Parietal lobe (tissue), 1 donor: Measurements from ENCODE around the gene ORMDL3. TPM values are rescaled to one million over a fixed set of nuclear protein-coding genes. Genes with fewer than 3 reads are reported as not detected.

Source experiments
- total RNA-seq: library from RNA; depleted of rRNA; stranded (reverse); fragments of >200 nt; gene quantifications from one replicate; pipeline ENCODE4 v1.2.3, GENCODE V29; 2014

ORMDL3 gene, protein sequence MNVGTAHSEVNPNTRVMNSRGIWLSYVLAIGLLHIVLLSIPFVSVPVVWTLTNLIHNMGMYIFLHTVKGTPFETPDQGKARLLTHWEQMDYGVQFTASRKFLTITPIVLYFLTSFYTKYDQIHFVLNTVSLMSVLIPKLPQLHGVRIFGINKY
- total RNA-seq: 62.6 TPM

GRCh38 chr17:39927101-39927928 lies at the start of gene ORMDL3, which contains the start of gene LRRC3C:
Gene ORMDL3 (minus strand): TSS chr17:39927601. CDS start chr17:39924203, 3,398 bp downstream.
Gene LRRC3C (plus strand): TSS chr17:39927732. CDS start chr17:39941524, 13,792 bp downstream.

GRCh38 chr17:39962642-39963220 lies 35.3 kb upstream of the ORMDL3 start, which contains the start of gene GSDMA:
Gene GSDMA (plus strand): TSS chr17:39963004. CDS start chr17:39965688, 2,684 bp downstream.

Other genes starting within 250 kb of the ORMDL3 start
- 15.7 TPM for gene PGAP3, start 239.5 kb downstream of the ORMDL3 start, total RNA-seq
- 13.1 TPM for gene ERBB2, start 227.5 kb downstream of the ORMDL3 start, total RNA-seq
- 9.4 TPM for gene MIEN1, start 197.1 kb downstream of the ORMDL3 start, total RNA-seq
- gene GRB7, start 189.7 kb downstream of the ORMDL3 start, total RNA-seq: not detected
- under 0.01 TPM for gene IKZF3, start 63.3 kb downstream of the ORMDL3 start, total RNA-seq
- gene ZPBP2, start 59.4 kb downstream of the ORMDL3 start, total RNA-seq: not detected
- gene GSDMB, start 9.0 kb downstream of the ORMDL3 start, total RNA-seq: 27.2 TPM
- not detected for gene LRRC3C, start 131 bp upstream of the ORMDL3 start, total RNA-seq
- not detected for gene GSDMA, start 35.4 kb upstream of the ORMDL3 start, total RNA-seq
- gene PSMD3, start 53.2 kb upstream of the ORMDL3 start, total RNA-seq: 69.5 TPM
- gene CSF3, start 87.8 kb upstream of the ORMDL3 start, total RNA-seq: not detected
- 136 TPM for gene MED24, start 126.8 kb upstream of the ORMDL3 start, total RNA-seq
- gene THRA, start 135.4 kb upstream of the ORMDL3 start, total RNA-seq: 132 TPM
- gene NR1D1, start 173.0 kb upstream of the ORMDL3 start, total RNA-seq: 1.9 TPM
- 106 TPM for gene MSL1, start 194.4 kb upstream of the ORMDL3 start, total RNA-seq
- gene CASC3, start 212.9 kb upstream of the ORMDL3 start, total RNA-seq: 63.9 TPM
- gene RAPGEFL1, start 249.9 kb upstream of the ORMDL3 start, total RNA-seq: 29.7 TPM